ENCODE data around the gene AGBL5.

- TF ChIP-seq, protein P1, sequence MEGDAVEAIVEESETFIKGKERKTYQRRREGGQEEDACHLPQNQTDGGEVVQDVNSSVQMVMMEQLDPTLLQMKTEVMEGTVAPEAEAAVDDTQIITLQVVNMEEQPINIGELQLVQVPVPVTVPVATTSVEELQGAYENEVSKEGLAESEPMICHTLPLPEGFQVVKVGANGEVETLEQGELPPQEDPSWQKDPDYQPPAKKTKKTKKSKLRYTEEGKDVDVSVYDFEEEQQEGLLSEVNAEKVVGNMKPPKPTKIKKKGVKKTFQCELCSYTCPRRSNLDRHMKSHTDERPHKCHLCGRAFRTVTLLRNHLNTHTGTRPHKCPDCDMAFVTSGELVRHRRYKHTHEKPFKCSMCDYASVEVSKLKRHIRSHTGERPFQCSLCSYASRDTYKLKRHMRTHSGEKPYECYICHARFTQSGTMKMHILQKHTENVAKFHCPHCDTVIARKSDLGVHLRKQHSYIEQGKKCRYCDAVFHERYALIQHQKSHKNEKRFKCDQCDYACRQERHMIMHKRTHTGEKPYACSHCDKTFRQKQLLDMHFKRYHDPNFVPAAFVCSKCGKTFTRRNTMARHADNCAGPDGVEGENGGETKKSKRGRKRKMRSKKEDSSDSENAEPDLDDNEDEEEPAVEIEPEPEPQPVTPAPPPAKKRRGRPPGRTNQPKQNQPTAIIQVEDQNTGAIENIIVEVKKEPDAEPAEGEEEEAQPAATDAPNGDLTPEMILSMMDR (IDR thresholded peaks at IDR 0.05) = no peak
- no peak for TF ChIP-seq ZFP36 (IDR thresholded peaks at IDR 0.05; ENCODE audit: borderline replicate concordance, partially characterized antibody)
- TF ChIP-seq, protein P2, sequence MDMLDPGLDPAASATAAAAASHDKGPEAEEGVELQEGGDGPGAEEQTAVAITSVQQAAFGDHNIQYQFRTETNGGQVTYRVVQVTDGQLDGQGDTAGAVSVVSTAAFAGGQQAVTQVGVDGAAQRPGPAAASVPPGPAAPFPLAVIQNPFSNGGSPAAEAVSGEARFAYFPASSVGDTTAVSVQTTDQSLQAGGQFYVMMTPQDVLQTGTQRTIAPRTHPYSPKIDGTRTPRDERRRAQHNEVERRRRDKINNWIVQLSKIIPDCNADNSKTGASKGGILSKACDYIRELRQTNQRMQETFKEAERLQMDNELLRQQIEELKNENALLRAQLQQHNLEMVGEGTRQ (IDR thresholded peaks at IDR 0.05) = no peak
- TF ChIP-seq MAZ (IDR thresholded peaks at IDR 0.05; ENCODE audit: borderline replicate concordance, low read depth, low read length) = no peak
- no peak for TF ChIP-seq FOSL2 (IDR thresholded peaks at IDR 0.05)
- TF ChIP-seq FOSL2 (CRISPR knock-in tag; IDR thresholded peaks at IDR 0.05) = no peak
- no peak for TF ChIP-seq GATA3 (IDR thresholded peaks at IDR 0.05; ENCODE audit: borderline replicate concordance)
- no peak for TF ChIP-seq PHF8 (IDR thresholded peaks at IDR 0.05; ENCODE audit: borderline replicate concordance, low read depth)
- TF ChIP-seq RAD21 (conservative IDR thresholded peaks at IDR 0.05 in 1 of 2, IDR thresholded peaks at IDR 0.05 in 1 of 2) = no peak
- TF ChIP-seq TFCP2L1 (CRISPR knock-in tag; IDR thresholded peaks at IDR 0.05) = no peak
Observed at GRCh38 chr2:27074738-27075565, 23.5 kb downstream of the AGBL5 start.
